ACC112 (cell line): Measurements from ENCODE around the gene FYB1.

Experiments
- H2AFZ ChIP-seq: fragments of 200-600 bp; sonication (generic); one replicate; pipeline ENCODE4 v1.6.0; 2017; ENCODE audit warnings: antibody characterized with exemption, low read length; ENCODE audit not compliant: unreplicated experiment
- H3K27ac ChIP-seq: fragments of 200-600 bp; sonication (generic); 2 replicates; pipeline ENCODE4 v1.5.1; 2014; ENCODE audit warnings: low read depth, mild to moderate bottlenecking, antibody characterized with exemption, low read length, moderate library complexity
- H3K27me3 ChIP-seq: fragments of 200-600 bp; sonication (generic); 2 replicates; pipeline ENCODE4 v1.6.1; 2014; ENCODE audit warnings: mild to moderate bottlenecking, antibody characterized with exemption, low read length, moderate library complexity, mixed read lengths; ENCODE audit not compliant: insufficient read depth
- H3K36me3 ChIP-seq: fragments of 200-600 bp; sonication (generic); 2 replicates; pipeline ENCODE4 v1.6.1; 2016; ENCODE audit warnings: mild to moderate bottlenecking, antibody characterized with exemption, low read length, moderate library complexity, mixed read lengths; ENCODE audit not compliant: insufficient read depth
- H3K4me1 ChIP-seq: fragments of 200-600 bp; sonication (generic); one replicate; pipeline ENCODE4 v1.6.1; 2016; ENCODE audit warnings: low read length, mixed read lengths; ENCODE audit not compliant: insufficient read depth, unreplicated experiment, control insufficient read depth
- H3K4me3 ChIP-seq: fragments of 200-600 bp; sonication (generic); 2 replicates; pipeline ENCODE4 v1.5.1; 2014; ENCODE audit warnings: mild to moderate bottlenecking, low read depth, low read length
- H3K79me2 ChIP-seq: fragments of 200-600 bp; sonication (generic); one replicate; pipeline ENCODE4 v1.6.0; 2016; ENCODE audit warnings: low read length; ENCODE audit not compliant: control insufficient read depth, unreplicated experiment, insufficient read depth

The FYB1 gene

DNA sequence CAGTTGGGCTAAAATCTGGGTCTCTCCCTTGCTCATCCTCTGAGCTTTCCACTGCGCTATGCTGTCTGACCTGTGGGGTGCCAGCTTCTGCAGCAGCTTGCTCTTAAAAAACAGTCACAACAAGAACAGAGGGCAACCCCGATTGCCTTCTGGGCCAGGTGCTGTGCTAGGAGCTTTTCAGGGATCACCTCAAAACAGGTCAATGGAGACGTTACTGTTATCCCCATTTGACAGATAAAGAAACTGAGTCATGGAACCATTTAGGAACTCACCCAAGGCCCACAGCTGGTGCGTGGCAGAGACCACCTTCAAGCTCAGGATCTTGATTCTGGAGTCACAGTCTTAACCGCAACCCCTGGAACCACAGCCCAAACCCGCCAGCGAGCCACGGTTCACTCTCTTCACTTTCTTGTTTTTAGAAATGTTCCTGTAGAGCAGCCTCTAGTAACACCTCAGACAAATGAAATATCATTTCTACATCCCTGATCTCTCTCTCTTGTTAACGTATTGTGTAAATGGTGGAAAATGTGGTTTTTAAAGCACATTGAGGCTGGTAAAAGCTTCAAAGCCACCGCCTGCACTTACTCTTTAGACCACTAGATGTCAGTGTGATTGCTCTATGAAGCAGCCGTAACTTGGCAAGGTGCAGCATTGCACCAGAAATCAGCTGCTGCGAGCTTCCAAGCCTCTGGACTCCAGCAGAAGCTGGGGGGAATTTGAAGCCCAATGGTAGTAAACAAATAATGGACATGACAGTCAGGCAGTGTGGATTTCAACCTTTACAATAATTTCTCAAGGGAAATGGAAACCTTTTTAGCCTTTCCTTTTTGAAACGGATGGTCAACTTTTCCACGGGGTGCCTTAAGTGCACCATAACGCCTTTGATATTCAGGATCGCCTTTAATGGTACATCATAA, 1.7 kb downstream of the FYB1 start:
- H3K36me3 ChIP-seq, result no peaks in the 10 kb centered on the region
- H3K27me3 ChIP-seq, result no peaks in the 10 kb centered on the region
- H3K4me1 ChIP-seq, result no peaks in the 10 kb centered on the region
- H2AFZ ChIP-seq, result no peak overlapping the region
- H3K4me3 ChIP-seq, result no peak overlapping the region
- no peaks in the 10 kb centered on the region for H3K79me2 ChIP-seq
- H3K27ac ChIP-seq, result no peak overlapping the region

DNA sequence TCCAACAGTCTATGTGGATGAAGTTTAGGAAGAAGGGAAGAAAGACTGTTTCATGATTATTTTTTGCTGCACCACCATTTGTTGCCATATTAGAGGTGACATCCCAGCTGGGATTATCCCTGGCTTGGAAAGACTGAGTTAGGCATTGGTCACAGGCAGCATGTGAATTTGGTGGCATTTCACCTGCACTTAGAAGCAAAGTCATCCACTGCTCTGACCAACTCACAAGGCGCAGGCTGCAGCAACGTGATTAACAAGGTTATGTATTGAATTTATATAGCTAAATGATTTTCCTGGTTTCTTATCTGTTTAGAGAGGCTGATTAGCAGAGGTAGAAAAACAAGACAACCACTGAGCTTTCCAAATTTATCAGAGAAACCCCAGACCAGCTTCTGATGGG, 2.7 kb downstream of the FYB1 start:
- Histone ChIP-seq H3K27me3 (no peaks in the 10 kb centered on the region), H3K4me1 (no peaks in the 10 kb centered on the region), H2AFZ (no peak overlapping the region), H3K79me2 (no peaks in the 10 kb centered on the region), H3K4me3 (no peak overlapping the region), H3K36me3 (no peaks in the 10 kb centered on the region), H3K27ac (no peak overlapping the region)

DNA sequence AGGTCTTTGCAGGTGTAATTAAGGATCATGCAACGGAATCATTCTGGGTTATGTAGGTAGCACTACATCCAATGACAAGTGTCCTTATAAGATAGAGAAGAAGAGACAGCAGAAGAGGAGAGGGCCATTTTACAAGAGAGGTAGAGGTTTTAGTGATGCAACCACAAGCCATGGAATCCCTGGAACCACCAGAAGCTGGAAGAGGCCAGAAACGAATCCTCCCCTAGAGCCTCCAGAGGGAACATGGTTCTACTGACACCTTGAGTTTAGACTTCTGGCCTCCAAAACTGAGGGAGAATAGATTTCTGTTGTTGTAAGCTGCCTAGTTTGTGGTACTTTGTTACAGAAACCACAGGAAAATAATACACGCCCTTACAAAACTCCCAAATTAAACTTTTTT, 3.5 kb downstream of the FYB1 start:
- Histone ChIP-seq H2AFZ (no peak overlapping the region), H3K4me3 (no peak overlapping the region), H3K79me2 (no peaks in the 10 kb centered on the region), H3K4me1 (no peaks in the 10 kb centered on the region), H3K36me3 (no peaks in the 10 kb centered on the region), H3K27me3 (no peaks in the 10 kb centered on the region), H3K27ac (no peak overlapping the region)

GRCh38 chr5:39214912-39215709, 4.3 kb downstream of the FYB1 start:
- Histone ChIP-seq H3K4me3 (no peak overlapping the region), H3K27me3 (no peaks in the 10 kb centered on the region), H3K4me1 (no peaks in the 10 kb centered on the region), H3K79me2 (no peaks in the 10 kb centered on the region), H3K36me3 (no peaks in the 10 kb centered on the region), H2AFZ (no peak overlapping the region), H3K27ac (no peak overlapping the region)

GRCh38 chr5:39213447-39214207, 5.7 kb downstream of the FYB1 start:
- H3K4me3 ChIP-seq, result no peak overlapping the region
- H3K4me1 ChIP-seq, result no peaks in the 10 kb centered on the region
- H3K79me2 ChIP-seq, result no peaks in the 10 kb centered on the region
- no peak overlapping the region for H2AFZ ChIP-seq
- H3K27me3 ChIP-seq, result no peaks in the 10 kb centered on the region
- no peak overlapping the region for H3K27ac ChIP-seq
- H3K36me3 ChIP-seq, result no peaks in the 10 kb centered on the region

DNA sequence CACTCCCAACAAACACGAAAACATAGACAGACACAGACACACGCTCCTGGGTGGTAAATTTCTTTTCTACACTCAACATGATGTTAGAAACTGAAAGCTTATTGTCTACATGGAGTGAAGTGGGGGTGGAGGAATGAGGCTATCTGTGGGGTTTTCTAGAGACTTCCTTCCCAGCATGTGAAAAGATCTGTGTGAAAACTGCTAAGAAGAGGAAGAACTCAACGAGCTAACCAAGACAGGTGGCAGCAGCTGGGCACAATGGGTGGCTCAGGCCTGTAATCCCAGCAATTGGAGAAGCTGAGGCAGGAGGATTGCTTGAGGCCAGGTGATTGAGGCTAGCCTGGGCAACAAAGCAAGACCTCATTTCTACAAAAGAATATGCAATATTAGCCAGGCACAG, 7.6 kb downstream of the FYB1 start:
- H3K4me3 ChIP-seq, result no peak overlapping the region
- H3K27me3 ChIP-seq, result no peaks in the 10 kb centered on the region
- no peaks in the 10 kb centered on the region for H3K79me2 ChIP-seq
- H3K4me1 ChIP-seq, result no peaks in the 10 kb centered on the region
- no peaks in the 10 kb centered on the region for H3K36me3 ChIP-seq
- H2AFZ ChIP-seq, result no peak overlapping the region
- no peak overlapping the region for H3K27ac ChIP-seq

DNA sequence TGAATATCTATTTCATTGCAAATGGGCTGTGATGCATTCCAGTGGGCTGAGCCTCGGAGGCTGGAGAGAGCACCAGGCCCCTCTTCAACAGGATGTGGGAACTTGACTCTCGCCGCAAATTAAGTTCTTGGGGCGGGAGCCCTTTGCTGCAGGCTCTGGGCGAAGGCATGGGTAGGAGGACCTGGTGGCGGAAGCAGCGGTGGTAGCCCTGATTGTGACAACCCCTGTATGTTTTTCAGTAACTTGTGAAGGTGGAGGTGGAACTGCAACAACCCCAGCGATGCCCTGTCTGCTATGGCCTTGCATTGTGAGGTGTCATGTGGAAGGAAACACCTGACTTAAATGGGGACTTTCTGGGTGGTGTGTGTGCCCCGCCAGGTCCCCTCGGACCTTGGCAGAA, 9.4 kb downstream of the FYB1 start:
- no peaks in the 10 kb centered on the region for H3K4me1 ChIP-seq
- H3K27me3 ChIP-seq, result no peaks in the 10 kb centered on the region
- no peaks in the 10 kb centered on the region for H3K79me2 ChIP-seq
- no peak overlapping the region for H3K27ac ChIP-seq
- no peak overlapping the region for H2AFZ ChIP-seq
- no peak overlapping the region for H3K4me3 ChIP-seq
- no peaks in the 10 kb centered on the region for H3K36me3 ChIP-seq

DNA sequence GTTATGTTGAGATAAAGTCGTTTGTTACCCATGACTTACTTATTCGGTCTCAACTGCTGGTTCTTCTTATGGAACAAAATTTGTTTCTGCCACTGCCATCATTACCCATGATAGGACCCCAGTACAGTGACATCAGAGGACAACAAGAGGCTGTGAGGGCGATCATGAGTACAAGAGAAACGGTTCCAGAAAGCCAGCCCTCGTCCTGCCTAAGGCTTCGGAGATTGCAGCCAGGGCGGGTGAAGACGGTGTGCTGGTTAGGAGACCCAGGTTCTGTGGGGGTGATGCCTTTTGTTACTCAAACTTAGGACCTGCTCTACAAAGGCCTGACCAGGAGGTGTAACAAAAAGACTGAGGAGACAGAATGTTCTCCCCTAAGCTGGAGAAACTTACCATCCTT, 10.9 kb downstream of the FYB1 start:
- H3K27ac ChIP-seq, result no peak overlapping the region
- H3K27me3 ChIP-seq, result no peaks in the 10 kb centered on the region
- H3K4me1 ChIP-seq, result no peaks in the 10 kb centered on the region
- H3K4me3 ChIP-seq, result no peak overlapping the region
- no peaks in the 10 kb centered on the region for H3K36me3 ChIP-seq
- no peaks in the 10 kb centered on the region for H3K79me2 ChIP-seq
- H2AFZ ChIP-seq, result no peak overlapping the region

GRCh38 chr5:39207345-39208045, 11.9 kb downstream of the FYB1 start:
- Histone ChIP-seq H2AFZ (no peak overlapping the region), H3K4me1 (no peaks in the 10 kb centered on the region), H3K79me2 (no peaks in the 10 kb centered on the region), H3K27me3 (no peaks in the 10 kb centered on the region), H3K27ac (no peak overlapping the region), H3K4me3 (no peak overlapping the region), H3K36me3 (no peaks in the 10 kb centered on the region)

- Histone ChIP-seq H3K79me2 (no peaks in the 10 kb centered on the region), H3K36me3 (no peaks in the 10 kb centered on the region), H3K4me1 (no peaks in the 10 kb centered on the region), H2AFZ (no peak overlapping the region), H3K27me3 (no peaks in the 10 kb centered on the region), H3K4me3 (no peak overlapping the region), H3K27ac (no peak overlapping the region)
Observed at GRCh38 chr5:39206630-39207321, 12.6 kb downstream of the FYB1 start.
